ENCODE measurements around the gene ADAMTS16.

Gene ADAMTS16

GRCh38 chr5:5303242-5303641 lies 163.1 kb downstream of the ADAMTS16 start:
- Histone ChIP-seq H3K36me3 (ENCODE audit: control insufficient read depth, insufficient read depth, low read length) (no peaks in the 10 kb centered on the region), H3K27ac (ENCODE audit: insufficient read depth, low read depth, low read length, poor library complexity, severe bottlenecking) (no peak overlapping the region), H3K27me3 (ENCODE audit: control insufficient read depth, insufficient read depth, low read length, poor library complexity, severe bottlenecking) (no peaks in the 10 kb centered on the region), H3K9me3 (ENCODE audit: control insufficient read depth, low read length) (no peaks in the 10 kb centered on the region), H3K4me1 (ENCODE audit: control insufficient read depth, insufficient read depth, low read length) (no peaks in the 10 kb centered on the region), H3K4me3 (ENCODE audit: insufficient read depth, low read depth, low read length) (no peak overlapping the region)
- whole genome bisulfite sequencing, 2 experiments = 93 to 95% methylated on average over 15 of the region's 15 CpGs

- 81 to 82% methylated on average over 10 of the region's 10 CpGs for WGBS, 2 experiments
- H3K27me3 ChIP-seq (ENCODE audit: control insufficient read depth, insufficient read depth, low read length, poor library complexity, severe bottlenecking) = no peaks in the 10 kb centered on the region
- no peak overlapping the region for H3K4me3 ChIP-seq (ENCODE audit: insufficient read depth, low read depth, low read length)
- H3K4me1 ChIP-seq (ENCODE audit: control insufficient read depth, insufficient read depth, low read length) = no peaks in the 10 kb centered on the region
- no peaks in the 10 kb centered on the region for H3K36me3 ChIP-seq (ENCODE audit: control insufficient read depth, insufficient read depth, low read length)
- no peaks in the 10 kb centered on the region for H3K9me3 ChIP-seq (ENCODE audit: control insufficient read depth, low read length)
- no peak overlapping the region for H3K27ac ChIP-seq (ENCODE audit: insufficient read depth, low read depth, low read length, poor library complexity, severe bottlenecking)
Measured at GRCh38 chr5:5304361-5305020, 164.4 kb downstream of the ADAMTS16 start.

- Histone ChIP-seq H3K4me3 (ENCODE audit: insufficient read depth, low read depth, low read length) (no peak overlapping the region), H3K9me3 (ENCODE audit: control insufficient read depth, low read length) (no peaks in the 10 kb centered on the region), H3K27me3 (ENCODE audit: control insufficient read depth, insufficient read depth, low read length, poor library complexity, severe bottlenecking) (no peaks in the 10 kb centered on the region), H3K27ac (ENCODE audit: insufficient read depth, low read depth, low read length, poor library complexity, severe bottlenecking) (no peak overlapping the region), H3K4me1 (ENCODE audit: control insufficient read depth, insufficient read depth, low read length) (no peaks in the 10 kb centered on the region), H3K36me3 (ENCODE audit: control insufficient read depth, insufficient read depth, low read length) (no peaks in the 10 kb centered on the region)
- 85 to 91% methylated on average over 7 of the region's 7 CpGs for WGBS, 2 experiments
Measured at GRCh38 chr5:5306696-5307095, 166.6 kb downstream of the ADAMTS16 start.

- Histone ChIP-seq H3K9me3 (ENCODE audit: control insufficient read depth, low read length) (no peaks in the 10 kb centered on the region), H3K27me3 (ENCODE audit: control insufficient read depth, insufficient read depth, low read length, poor library complexity, severe bottlenecking) (no peaks in the 10 kb centered on the region), H3K36me3 (ENCODE audit: control insufficient read depth, insufficient read depth, low read length) (no peaks in the 10 kb centered on the region), H3K27ac (ENCODE audit: insufficient read depth, low read depth, low read length, poor library complexity, severe bottlenecking) (no peak overlapping the region), H3K4me1 (ENCODE audit: control insufficient read depth, insufficient read depth, low read length) (peaks cover 5% of the 10 kb centered on the region), H3K4me3 (ENCODE audit: insufficient read depth, low read depth, low read length) (no peak overlapping the region)
- WGBS, 2 experiments = 90 to 93% methylated on average over 5 of the region's 5 CpGs
Measured at GRCh38 chr5:5308319-5308718, 168.2 kb downstream of the ADAMTS16 start.

GRCh38 chr5:5309645-5310044 lies 169.5 kb downstream of the ADAMTS16 start:
- WGBS, 2 experiments = 74 to 92% methylated on average over 5 of the region's 5 CpGs
- Histone ChIP-seq H3K27ac (ENCODE audit: insufficient read depth, low read depth, low read length, poor library complexity, severe bottlenecking) (no peak overlapping the region), H3K27me3 (ENCODE audit: control insufficient read depth, insufficient read depth, low read length, poor library complexity, severe bottlenecking) (no peaks in the 10 kb centered on the region), H3K9me3 (ENCODE audit: control insufficient read depth, low read length) (no peaks in the 10 kb centered on the region), H3K4me1 (ENCODE audit: control insufficient read depth, insufficient read depth, low read length) (peaks cover 5% of the 10 kb centered on the region), H3K4me3 (ENCODE audit: insufficient read depth, low read depth, low read length) (no peak overlapping the region), H3K36me3 (ENCODE audit: control insufficient read depth, insufficient read depth, low read length) (no peaks in the 10 kb centered on the region)

GRCh38 chr5:5313101-5313635 lies 173.0 kb downstream of the ADAMTS16 start:
- Histone ChIP-seq H3K27ac (ENCODE audit: insufficient read depth, low read depth, low read length, poor library complexity, severe bottlenecking) (no peak overlapping the region), H3K4me3 (ENCODE audit: insufficient read depth, low read depth, low read length) (no peak overlapping the region), H3K36me3 (ENCODE audit: control insufficient read depth, insufficient read depth, low read length) (no peaks in the 10 kb centered on the region), H3K4me1 (ENCODE audit: control insufficient read depth, insufficient read depth, low read length) (peaks cover 5% of the 10 kb centered on the region), H3K9me3 (ENCODE audit: control insufficient read depth, low read length) (no peaks in the 10 kb centered on the region), H3K27me3 (ENCODE audit: control insufficient read depth, insufficient read depth, low read length, poor library complexity, severe bottlenecking) (no peaks in the 10 kb centered on the region)
- WGBS, 2 experiments = 85 to 87% methylated on average over 6 of the region's 6 CpGs

- no peaks in the 10 kb centered on the region for H3K27me3 ChIP-seq (ENCODE audit: control insufficient read depth, insufficient read depth, low read length, poor library complexity, severe bottlenecking)
- peaks cover 14% of the 10 kb centered on the region for H3K4me1 ChIP-seq (ENCODE audit: control insufficient read depth, insufficient read depth, low read length)
- 80% methylated on average over 3 of the region's 3 CpGs for WGBS, 2 experiments
- no peaks in the 10 kb centered on the region for H3K9me3 ChIP-seq (ENCODE audit: control insufficient read depth, low read length)
- H3K27ac ChIP-seq (ENCODE audit: insufficient read depth, low read depth, low read length, poor library complexity, severe bottlenecking) = no peak overlapping the region
- H3K36me3 ChIP-seq (ENCODE audit: control insufficient read depth, insufficient read depth, low read length) = no peaks in the 10 kb centered on the region
- H3K4me3 ChIP-seq (ENCODE audit: insufficient read depth, low read depth, low read length) = no peak overlapping the region
Measured at GRCh38 chr5:5314166-5314565, 174.0 kb downstream of the ADAMTS16 start.

GRCh38 chr5:5314626-5315025 lies 174.5 kb downstream of the ADAMTS16 start:
- no peaks in the 10 kb centered on the region for H3K36me3 ChIP-seq (ENCODE audit: control insufficient read depth, insufficient read depth, low read length)
- H3K4me3 ChIP-seq (ENCODE audit: insufficient read depth, low read depth, low read length) = no peak overlapping the region
- peaks cover 18% of the 10 kb centered on the region for H3K4me1 ChIP-seq (ENCODE audit: control insufficient read depth, insufficient read depth, low read length)
- no peaks in the 10 kb centered on the region for H3K27me3 ChIP-seq (ENCODE audit: control insufficient read depth, insufficient read depth, low read length, poor library complexity, severe bottlenecking)
- WGBS, 2 experiments = 93 to 96% methylated on average over 6 of the region's 6 CpGs
- no peak overlapping the region for H3K27ac ChIP-seq (ENCODE audit: insufficient read depth, low read depth, low read length, poor library complexity, severe bottlenecking)
- no peaks in the 10 kb centered on the region for H3K9me3 ChIP-seq (ENCODE audit: control insufficient read depth, low read length)

GRCh38 chr5:5315068-5315980 lies 175.2 kb downstream of the ADAMTS16 start:
- Histone ChIP-seq H3K27me3 (ENCODE audit: control insufficient read depth, insufficient read depth, low read length, poor library complexity, severe bottlenecking) (no peaks in the 10 kb centered on the region), H3K4me3 (ENCODE audit: insufficient read depth, low read depth, low read length) (no peak overlapping the region), H3K36me3 (ENCODE audit: control insufficient read depth, insufficient read depth, low read length) (no peaks in the 10 kb centered on the region), H3K9me3 (ENCODE audit: control insufficient read depth, low read length) (no peaks in the 10 kb centered on the region), H3K27ac (ENCODE audit: insufficient read depth, low read depth, low read length, poor library complexity, severe bottlenecking) (no peak overlapping the region), H3K4me1 (ENCODE audit: control insufficient read depth, insufficient read depth, low read length) (peaks cover 18% of the 10 kb centered on the region)
- 97% methylated on average over 12 of the region's 12 CpGs for WGBS, 2 experiments

GRCh38 chr5:5316334-5316733 lies 176.2 kb downstream of the ADAMTS16 start:
- WGBS, 2 experiments = 88 to 100% methylated on average over 1 of the region's 1 CpG
- Histone ChIP-seq H3K9me3 (ENCODE audit: control insufficient read depth, low read length) (no peaks in the 10 kb centered on the region), H3K4me3 (ENCODE audit: insufficient read depth, low read depth, low read length) (no peak overlapping the region), H3K27me3 (ENCODE audit: control insufficient read depth, insufficient read depth, low read length, poor library complexity, severe bottlenecking) (no peaks in the 10 kb centered on the region), H3K4me1 (ENCODE audit: control insufficient read depth, insufficient read depth, low read length) (peaks cover 18% of the 10 kb centered on the region), H3K27ac (ENCODE audit: insufficient read depth, low read depth, low read length, poor library complexity, severe bottlenecking) (no peak overlapping the region), H3K36me3 (ENCODE audit: control insufficient read depth, insufficient read depth, low read length) (no peaks in the 10 kb centered on the region)

Data from ectodermal cell (in vitro differentiated cells).